ENCODE results near the gene RAB27A.

- TF ChIP-seq POLR2AphosphoS5 (IDR thresholded peaks at IDR 0.05; ENCODE audit: borderline replicate concordance, low read depth, low read length): no peak
- no peak for TF ChIP-seq EZH2 (IDR thresholded peaks at IDR 0.05)
Measured at GRCh38 chr15:55245059-55245458, 44.6 kb downstream of the RAB27A start.
